Colonic mucosa (tissue), 4 donors: ENCODE results near the gene WDR62. TPM values are rescaled to one million over a fixed set of nuclear protein-coding genes. Genes with fewer than 3 reads are reported as not detected.

Experiments used
- DNase-seq: peaks from one replicate; pipeline ENCODE4 v3.0.0-alpha.2; 2020
- H3K27ac ChIP-seq: fragments of 200-600 bp; one replicate; pipeline ENCODE4 v1.8.0; 2021
- H3K27me3 ChIP-seq: fragments of 200-600 bp; one replicate; pipeline ENCODE4 v1.8.0; 2021
- H3K36me3 ChIP-seq: fragments of 200-600 bp; one replicate; pipeline ENCODE4 v1.8.0; 2021
- H3K4me1 ChIP-seq: fragments of 200-600 bp; one replicate; pipeline ENCODE4 v1.8.0; 2021; ENCODE audit warnings: mild to moderate bottlenecking
- H3K4me3 ChIP-seq: fragments of 200-600 bp; one replicate; pipeline ENCODE4 v1.8.0; 2021
- H3K9ac ChIP-seq, 2 donors: one replicate each; pipeline ENCODE4 v1.7.0; 2013; ENCODE audit warnings: control low read depth in 2 of 2, low read depth in 2 of 2, low read length in 2 of 2
- H3K9me3 ChIP-seq: fragments of 200-600 bp; one replicate; pipeline ENCODE4 v1.8.0; 2021
- CTCF ChIP-seq: fragments of 200-600 bp; IDR thresholded peaks from one replicate; pipeline ENCODE4 v1.8.0; 2022; ENCODE audit warnings: antibody characterized with exemption, mild to moderate bottlenecking
- intact Hi-C: fragments of 100-400 bp; cut with DNase I; formaldehyde crosslinking; loops from one replicate; pipeline ENCODE4 v1.14.1; 2022
- total RNA-seq, 2 donors: library from RNA; stranded (reverse); fragmentation: NEBNext Ultra II Directional in 1 of 2; extraction: Animal tissue kit (Norgen Biotek cat#: 25700) in 1 of 2; gene quantifications; one replicate each; pipeline ENCODE4 v1.2.1, GENCODE V29; 2021
- donor health status: healthy.
- donor health status: DM: no; HTN: no; CAD: no.
- donor health status: DM: no; HTN: no; CAD: no.

The WDR62 gene
- total RNA-seq, 2 donors from 2014 or later, result 2.1 to 13.1 TPM

- Histone ChIP-seq H3K9me3 (no peaks in the 10 kb centered on the region), H3K27ac (no peak overlapping the region), H3K9ac (no peak overlapping the region), H3K4me3 (no peak overlapping the region), H3K4me1 (no peaks in the 10 kb centered on the region), H3K27me3 (no peaks in the 10 kb centered on the region), H3K36me3 (no peaks in the 10 kb centered on the region)
- no peak for TF ChIP-seq CTCF
- no peak for DNase-seq
- intact Hi-C loops, result no loop called here
Measured at GRCh38 chr19:36025541-36025940, 29.2 kb upstream of the WDR62 start.

- no peak overlapping the region for H3K27ac ChIP-seq
- H3K27me3 ChIP-seq, result no peaks in the 10 kb centered on the region
- H3K4me3 ChIP-seq, result no peak overlapping the region
- no peaks in the 10 kb centered on the region for H3K9me3 ChIP-seq
- TF ChIP-seq CTCF, result no peak
- DNase-seq, result no peak
- intact Hi-C loops, result no loop called here
- H3K36me3 ChIP-seq, result no peaks in the 10 kb centered on the region
- H3K4me1 ChIP-seq, result no peaks in the 10 kb centered on the region
- H3K9ac ChIP-seq, result no peak overlapping the region
Measured at GRCh38 chr19:36026091-36026876, 28.4 kb upstream of the WDR62 start.

GRCh38 chr19:36027696-36028095, 27.0 kb upstream of the WDR62 start:
- H3K36me3 ChIP-seq, result no peaks in the 10 kb centered on the region
- intact Hi-C loops, result no loop called here

GRCh38 chr19:36028313-36029041, 26.2 kb upstream of the WDR62 start:
- no peaks in the 10 kb centered on the region for H3K36me3 ChIP-seq

More at GRCh38 chr19:36027696-36028095, 27.0 kb upstream of the WDR62 start:
- H3K9me3 ChIP-seq, result no peaks in the 10 kb centered on the region
- H3K9ac ChIP-seq, result no peak overlapping the region
- H3K27ac ChIP-seq, result no peak overlapping the region
- H3K27me3 ChIP-seq, result no peaks in the 10 kb centered on the region
- H3K4me3 ChIP-seq, result no peak overlapping the region
- no peaks in the 10 kb centered on the region for H3K4me1 ChIP-seq
- no peak for DNase-seq
- TF ChIP-seq CTCF, result no peak

More at GRCh38 chr19:36028313-36029041, 26.2 kb upstream of the WDR62 start:
- no peak overlapping the region for H3K4me3 ChIP-seq
- TF ChIP-seq CTCF, result no peak
- H3K27me3 ChIP-seq, result no peaks in the 10 kb centered on the region
- intact Hi-C loops, result no loop called here
- H3K4me1 ChIP-seq, result no peaks in the 10 kb centered on the region
- no peak for DNase-seq
- H3K9ac ChIP-seq, result no peak overlapping the region
- no peak overlapping the region for H3K27ac ChIP-seq
- H3K9me3 ChIP-seq, result no peaks in the 10 kb centered on the region
